G401.6 (cell line): ENCODE measurements around the gene CAMK1.
"Not testable (repeated sequence)": the region's sequence is repeated elsewhere in the genome, so short reads cannot be mapped to it uniquely, and the experiment has no call there.

ENCODE experiments used
- FAIRE-seq: peaks from 2 replicates; lab custom pipeline; 2012; peaks lifted over from hg19 to GRCh38; lab: Jason Lieb, UNC

CAMK1 gene

DNA sequence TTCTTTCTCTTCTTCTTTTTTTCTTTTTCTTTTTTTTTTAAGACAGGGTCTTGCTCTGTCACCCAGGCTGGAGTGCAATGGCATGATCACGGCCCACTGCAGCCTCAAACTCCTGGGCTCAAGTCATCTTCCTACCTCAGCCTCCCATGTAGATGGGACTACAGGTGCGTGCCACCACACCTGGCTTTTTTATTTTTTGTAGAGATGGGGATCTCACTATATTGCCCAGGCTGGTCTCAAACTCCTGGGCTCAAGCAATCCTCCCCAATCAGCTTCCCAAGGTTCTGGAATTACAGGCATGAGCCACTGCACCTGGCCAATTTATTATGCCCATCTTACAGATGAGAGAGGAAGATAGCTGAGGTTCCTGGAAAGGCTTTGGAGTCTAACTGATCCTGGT is 1.3 kb upstream of the CAMK1 start:
- not testable (repeated sequence) for FAIRE-seq

DNA sequence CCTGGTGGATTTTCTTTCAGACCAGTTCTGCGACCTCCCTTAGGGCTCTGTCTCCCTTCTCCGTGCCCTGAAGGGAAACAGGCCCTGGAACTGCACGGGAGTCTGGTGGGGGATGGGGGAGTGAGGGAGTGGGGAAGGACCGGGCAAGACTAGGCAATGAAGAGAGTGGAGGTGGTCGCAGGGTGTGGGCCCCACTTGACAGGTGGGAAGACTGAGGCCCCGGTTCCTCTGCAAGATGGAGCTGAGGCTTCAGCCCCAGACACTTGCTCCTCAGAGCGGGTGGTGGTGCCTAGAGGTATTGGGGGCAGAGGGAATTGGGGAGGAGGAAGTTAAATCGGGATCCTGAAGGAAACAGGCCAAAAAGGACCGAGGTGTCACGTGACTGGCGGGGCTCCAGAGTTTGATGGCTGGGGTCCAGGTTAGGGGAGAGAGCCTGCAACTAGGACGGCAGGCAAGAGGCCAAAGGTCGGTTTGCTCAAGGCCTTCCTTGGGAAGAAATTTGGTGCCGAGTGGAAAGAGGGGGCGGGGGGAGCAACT is 597 bp upstream of the CAMK1 start:
- FAIRE-seq: no peak

DNA sequence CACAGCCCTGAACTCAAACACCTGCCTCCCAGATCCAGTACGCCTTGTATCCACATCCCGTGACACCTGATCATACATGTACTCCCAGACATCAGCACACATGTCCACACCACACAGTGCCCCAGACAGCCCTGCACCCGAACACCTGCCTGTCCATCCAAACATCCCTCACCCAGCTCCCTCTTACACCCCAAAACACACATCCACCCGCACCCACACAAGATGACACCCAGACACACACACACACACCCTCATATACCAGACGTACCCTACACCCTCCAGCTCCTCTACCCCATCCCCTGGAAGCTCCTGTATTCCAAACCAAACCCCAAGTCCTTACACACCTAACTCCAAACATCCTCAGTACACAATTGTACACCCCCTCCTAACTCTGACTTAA is 735 bp downstream of the CAMK1 start:
- no peak for FAIRE-seq

DNA sequence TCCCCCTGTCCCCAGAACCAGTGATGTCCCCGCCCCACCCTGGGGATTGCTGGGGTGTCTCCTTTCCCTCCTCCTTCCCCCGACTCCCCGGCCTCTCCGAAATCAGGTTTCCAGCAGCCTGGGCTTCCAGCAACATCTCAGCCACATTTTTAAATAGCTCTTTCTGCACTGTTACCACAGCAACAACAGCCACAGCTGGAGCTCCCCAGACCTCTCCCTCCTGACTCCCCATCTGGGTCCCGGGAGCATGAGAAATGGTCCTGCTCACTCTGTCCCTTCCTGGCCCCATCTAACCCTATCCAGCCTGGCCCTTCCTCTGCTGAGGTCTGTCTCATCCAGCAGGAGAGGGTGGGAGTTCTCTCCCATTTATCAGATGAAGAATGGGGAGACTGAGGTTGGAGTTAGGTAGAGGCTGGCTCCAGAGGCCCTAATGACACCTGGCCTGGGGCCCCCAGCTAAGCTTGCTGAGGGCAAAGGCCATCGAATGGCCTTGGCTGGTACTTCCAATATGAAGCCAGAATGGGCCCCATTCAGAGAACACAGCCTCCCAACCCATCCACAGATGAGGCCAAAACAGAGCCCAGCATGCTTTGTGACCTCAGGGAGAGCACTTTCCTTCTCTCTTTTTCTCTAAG is 1.5 kb downstream of the CAMK1 start:
- no peak for FAIRE-seq

DNA sequence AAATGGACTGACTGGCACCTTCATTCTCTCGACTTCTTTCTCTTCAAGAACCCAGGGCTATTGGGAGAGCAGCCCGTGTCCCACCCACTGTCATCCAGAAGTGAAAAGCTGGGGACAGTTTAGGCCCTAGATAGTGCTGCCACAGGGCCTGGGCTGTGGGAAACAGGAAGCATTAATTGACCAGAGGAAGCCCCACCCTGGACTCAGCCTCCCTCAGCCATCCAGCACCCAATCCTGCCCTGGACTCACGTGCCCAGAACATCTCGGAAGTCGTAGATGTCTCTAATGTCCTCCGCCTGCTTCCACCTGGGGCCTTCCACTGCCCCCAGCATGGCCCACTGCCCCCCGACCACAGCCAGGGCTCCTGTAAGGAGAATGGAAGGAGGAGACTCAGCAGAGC is 2.3 kb downstream of the CAMK1 start:
- FAIRE-seq: no peak

DNA sequence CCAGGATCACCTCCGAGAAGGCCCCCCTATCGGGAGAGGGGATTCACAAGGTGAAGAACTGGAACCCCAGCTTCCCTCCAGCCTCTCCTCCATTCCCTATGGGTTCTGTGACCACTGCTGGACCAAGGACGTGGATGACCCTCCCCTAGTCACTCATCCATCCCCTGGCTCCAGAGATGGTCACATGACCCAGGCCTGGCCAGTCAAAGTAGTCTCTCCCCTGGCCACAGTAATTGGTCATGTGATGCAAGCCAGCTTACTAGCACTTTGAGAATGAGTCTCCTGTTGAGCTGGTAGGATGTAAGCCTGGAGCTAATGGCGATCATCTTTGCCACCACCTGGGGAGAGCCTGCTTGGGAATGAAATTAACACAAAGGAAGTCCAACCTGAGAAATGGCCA is 3.9 kb downstream of the CAMK1 start:
- FAIRE-seq: no peak

DNA sequence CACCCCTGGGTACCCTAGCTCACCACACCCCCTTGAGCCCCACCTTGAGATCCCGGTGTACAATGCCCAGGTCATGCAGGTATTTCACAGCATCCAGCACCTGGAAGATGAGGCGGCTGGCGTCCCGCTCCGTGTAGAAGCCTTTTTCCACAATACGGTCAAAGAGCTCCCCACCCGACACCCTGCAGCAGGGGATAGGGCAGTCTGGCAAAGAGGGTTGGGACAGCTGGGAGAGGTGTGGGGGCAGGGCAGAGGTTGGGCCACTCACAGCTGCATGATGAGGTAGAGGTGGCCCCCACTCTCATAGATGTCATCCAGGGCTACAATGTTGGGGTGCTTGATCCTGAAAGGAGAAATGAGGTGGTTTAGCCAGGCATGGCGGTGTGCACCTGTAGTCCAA is 6.9 kb downstream of the CAMK1 start:
- FAIRE-seq: no peak

DNA sequence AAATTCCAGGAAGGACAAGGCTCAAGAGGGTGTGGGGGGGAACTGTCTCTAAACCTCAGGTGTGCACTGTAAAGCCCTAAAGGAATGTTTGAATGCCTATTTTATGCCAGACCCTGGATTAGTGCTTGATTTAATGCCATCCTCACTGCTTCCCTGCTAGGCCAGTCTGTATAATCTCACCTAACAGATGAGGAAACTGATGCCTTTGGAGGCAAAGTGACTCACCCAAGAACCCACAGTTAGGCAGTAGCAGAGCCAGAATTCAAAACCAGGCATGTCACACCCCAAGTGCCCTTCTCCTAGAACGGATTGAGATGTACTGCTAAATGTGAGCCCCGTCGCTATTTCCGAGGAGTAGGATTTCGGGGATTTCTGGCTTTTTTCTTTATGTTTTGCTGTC is 7.8 kb downstream of the CAMK1 start:
- FAIRE-seq: no peak

DNA sequence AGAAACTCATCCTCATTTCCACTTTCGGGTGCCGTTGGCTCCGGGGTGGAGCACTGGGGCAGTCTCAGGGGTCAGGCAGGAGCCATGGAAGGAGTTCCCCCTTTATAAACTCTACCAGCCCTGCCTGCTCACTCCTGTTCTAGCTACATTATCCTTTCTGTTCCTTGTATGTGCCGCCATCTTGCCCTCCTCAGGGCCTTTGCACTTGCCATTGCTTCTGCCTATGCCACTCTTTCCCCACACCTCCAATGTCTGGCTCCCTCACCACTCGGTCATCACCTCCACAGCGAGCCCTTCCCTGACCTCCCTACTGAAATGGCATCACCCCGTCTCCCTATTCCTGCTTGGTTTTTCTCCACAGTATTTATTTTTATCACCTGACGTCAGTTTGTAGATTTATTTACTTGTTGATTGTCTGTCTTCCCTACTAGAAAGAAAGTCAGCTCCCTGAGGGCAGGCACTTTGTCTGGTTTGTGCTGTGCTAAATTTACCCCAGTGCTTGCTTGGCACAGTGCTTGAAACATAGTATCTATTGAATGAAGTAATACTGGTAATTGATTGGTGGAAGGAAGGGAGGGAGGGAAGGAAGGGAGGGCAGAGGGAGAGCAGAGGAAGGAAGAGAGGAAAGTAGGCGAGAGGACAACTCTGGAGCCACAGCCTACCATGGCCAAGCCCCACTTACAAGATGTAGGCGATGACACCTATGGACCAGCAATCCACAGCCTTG is 8.8 kb downstream of the CAMK1 start:
- FAIRE-seq: no peak

DNA sequence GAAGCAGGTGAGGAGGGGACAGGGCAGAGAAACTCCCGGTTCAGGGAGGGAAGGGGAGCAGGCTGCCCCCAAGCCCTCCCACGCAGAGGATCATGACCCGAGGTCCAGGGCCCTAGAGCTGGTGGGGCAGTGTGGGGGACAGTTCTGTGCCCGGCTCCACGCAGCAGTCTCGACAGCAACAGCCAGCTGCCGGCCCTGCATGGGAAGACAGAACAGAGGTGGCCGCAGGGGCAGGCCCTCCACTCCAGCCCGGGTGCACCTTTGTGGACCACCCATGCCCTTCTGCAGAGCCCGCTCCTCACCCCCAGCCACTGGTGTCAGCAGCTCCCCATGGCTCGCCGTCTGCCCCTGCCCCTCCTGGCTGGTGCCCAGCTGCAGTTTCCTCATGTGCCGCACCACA is 12.3 kb downstream of the CAMK1 start:
- no peak for FAIRE-seq

DNA sequence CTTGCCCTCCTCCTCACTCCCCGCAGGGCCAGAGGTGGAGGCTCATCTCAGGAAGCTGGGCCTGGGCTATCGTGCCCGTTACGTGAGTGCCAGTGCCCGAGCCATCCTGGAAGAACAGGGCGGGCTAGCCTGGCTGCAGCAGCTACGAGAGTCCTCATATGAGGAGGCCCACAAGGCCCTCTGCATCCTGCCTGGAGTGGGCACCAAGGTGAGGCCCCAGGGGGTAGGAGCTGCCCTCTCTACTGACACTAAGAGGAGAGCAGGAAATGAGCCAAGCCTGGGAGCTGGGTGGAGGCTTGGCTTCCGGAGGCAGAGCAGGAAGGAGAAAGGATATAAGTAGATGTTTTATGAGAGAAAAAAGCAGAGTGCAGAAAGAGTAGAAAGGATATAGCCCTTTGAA is 15.1 kb downstream of the CAMK1 start:
- FAIRE-seq: no peak

DNA sequence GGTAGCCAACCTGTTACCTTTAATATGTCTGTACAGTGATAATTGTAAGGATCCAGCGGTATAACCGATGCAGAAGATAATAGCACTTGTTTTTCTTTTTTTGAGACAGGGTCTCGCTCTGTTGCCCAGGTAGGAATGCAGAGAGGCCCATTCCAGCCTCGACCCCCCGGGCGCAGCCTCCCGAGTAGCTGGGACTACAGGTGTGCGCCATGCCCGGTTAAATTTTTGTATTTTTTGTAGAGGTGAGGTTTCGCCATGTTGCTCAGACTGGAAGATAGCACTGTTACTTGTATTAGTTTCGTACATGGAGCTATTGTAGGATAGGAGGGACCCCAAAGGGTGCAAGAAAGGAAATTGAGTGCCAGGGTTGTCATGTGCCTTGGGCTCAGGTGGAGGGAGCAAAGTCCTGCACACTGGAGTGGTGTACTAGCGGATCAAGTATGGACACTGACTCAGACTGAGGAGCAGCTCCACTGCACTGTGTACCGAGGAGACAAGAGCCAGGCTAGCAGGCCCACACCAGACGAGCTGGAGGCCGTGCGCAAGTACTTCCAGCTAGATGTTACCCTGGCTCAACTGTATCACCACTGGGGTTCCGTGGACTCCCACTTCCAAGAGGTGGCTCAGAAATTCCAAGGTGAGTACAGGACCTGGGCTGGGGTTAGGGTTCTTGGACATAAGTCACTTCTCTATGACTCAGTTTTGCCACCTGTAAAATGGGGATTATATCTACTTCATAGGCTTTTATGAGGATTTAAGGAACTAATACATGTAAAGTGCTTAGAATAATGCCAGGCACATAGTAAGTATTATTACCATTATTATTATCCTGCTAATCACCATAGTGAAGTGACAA is 19.0 kb downstream of the CAMK1 start:
- FAIRE-seq: no peak

DNA sequence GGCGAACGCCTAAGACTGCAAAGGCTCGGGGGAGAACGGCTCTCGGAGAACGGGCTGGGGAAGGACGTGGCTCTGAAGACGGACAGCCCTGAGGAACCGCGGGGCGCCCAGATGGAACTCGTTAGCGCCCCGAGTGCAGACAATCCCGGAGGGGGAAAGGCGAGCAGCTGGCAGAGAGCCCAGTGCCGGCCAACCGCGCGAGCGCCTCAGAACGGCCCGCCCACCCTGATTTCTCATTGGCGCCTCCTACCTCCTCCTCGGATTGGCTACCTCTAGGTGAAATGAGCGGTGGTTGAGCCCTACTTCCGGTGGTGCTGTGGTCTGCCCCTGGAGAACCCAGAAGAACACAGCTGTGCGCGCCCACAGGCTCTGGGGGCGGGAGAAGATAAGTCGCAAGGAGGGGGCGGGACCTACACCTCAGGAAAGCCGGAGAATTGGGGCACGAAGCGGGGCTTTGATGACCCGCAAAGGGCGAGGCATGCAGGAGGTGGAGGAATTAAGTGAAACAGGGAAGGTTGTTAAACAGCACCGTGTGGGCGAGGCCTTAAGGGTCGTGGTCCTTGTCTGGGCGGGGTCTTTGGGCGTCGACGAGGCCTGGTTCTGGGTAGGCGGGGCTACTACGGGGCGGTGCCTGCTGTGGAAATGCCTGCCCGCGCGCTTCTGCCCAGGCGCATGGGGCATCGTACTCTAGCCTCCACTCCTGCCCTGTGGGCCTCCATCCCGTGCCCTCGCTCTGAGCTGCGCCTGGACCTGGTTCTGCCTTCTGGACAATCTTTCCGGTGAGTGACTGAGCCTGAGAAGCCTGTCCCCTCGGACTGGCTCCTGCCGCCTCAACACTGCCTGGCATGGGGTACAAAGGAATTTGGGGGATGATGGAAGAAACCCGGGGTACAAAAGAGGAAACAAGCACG is 19.8 kb downstream of the CAMK1 start, which contains the start of gene OGG1:
Gene OGG1 (plus strand): TSS at position 308 of the 911 bp plus-strand sequence. CDS start 335 bp downstream, at position 643.
- peak; percentile 87 for FAIRE-seq

DNA sequence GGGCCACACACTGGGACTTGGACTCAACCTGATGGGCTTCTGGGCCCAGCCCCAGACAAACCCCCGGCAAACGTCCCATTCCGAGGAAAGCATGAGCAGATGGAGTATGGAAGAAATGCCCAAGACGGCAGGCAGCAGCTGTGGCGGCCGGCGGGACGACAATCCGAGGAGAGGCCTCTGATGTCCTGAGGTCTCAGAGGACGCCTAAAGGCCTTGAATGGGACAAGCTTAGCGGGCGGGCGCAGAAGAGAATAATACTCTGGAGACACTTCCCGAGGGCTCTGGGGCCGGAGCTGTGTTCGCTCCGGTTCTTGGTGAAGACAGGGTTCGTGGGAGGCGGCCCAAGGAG is 20.5 kb downstream of the CAMK1 start:
- FAIRE-seq: no peak

DNA sequence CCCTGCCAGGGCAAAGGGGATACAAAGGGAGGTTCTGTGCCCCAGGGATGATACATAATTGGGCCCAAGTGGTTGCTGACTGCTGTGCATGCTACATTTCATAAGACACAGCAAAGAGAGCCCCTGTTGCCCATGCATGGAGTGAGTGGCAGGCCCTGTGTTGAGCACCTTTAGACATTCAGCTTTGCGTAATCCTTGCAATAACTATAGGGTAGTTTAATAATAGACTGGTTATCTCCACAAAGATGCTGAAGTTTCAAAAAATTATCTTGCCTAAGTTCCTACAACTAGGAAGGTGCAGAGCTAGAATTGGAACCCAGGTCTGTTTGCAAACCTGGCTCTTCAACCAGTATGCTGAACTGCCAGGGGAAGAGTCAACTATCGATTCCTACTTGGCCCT is 21.7 kb downstream of the CAMK1 start:
- no peak for FAIRE-seq

DNA sequence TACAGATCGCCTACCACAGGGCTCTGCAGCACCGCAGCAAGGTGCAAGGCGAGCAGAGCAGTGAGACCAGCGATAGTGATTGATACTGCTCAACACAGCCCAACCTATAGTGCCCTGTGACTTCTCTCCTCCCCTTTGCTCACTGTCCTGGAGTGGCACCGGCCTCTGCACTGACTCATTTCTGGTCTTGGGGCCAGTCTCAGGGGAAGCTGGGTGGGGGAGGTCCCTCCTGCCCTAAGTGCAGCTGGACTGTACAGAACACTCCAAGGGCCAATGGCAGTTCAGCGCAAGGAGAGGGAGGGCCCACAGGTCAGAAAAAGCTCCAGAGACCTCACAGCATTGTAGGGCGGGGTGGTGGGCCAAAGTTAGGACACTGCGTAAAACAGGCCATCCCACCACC is 22.5 kb downstream of the CAMK1 start:
- no peak for FAIRE-seq

DNA sequence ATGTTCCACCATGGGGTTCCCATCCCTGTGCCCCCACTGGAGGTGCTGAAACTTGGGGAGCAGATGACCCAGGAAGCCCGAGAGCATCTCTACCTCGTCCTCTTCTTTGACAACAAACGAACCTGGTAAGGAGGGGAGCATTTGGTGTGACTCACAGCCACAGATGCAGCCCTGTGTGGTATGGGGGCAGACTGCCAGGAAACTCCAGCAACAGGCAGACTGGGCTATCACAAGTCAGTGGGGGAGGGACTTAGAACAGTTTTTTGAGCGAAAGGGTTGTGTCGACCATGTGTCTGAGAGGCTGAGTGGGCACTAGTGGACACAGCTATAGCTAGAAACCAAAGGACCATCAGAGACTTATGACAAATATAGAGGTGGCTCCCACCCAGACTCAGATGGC is 23.4 kb downstream of the CAMK1 start:
- FAIRE-seq: no peak

DNA sequence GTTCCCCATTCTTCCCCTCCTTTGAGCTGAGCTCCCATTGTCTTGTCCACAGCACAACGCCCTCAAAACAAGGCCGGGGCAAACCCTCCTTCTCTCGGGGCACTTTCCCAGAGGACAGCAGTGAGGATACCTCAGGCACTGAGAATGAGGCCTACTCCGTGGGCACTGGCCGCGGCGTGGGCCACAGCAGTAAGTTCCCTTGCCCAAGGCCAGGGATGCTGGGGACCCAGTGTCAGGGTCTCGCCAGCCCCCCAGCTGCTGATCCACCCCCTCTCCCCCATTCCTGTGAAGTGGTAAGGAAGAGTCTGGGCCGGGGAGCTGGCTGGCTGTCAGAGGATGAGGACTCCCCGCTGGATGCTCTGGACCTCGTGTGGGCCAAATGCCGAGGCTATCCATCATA is 24.2 kb downstream of the CAMK1 start:
- no peak for FAIRE-seq

DNA sequence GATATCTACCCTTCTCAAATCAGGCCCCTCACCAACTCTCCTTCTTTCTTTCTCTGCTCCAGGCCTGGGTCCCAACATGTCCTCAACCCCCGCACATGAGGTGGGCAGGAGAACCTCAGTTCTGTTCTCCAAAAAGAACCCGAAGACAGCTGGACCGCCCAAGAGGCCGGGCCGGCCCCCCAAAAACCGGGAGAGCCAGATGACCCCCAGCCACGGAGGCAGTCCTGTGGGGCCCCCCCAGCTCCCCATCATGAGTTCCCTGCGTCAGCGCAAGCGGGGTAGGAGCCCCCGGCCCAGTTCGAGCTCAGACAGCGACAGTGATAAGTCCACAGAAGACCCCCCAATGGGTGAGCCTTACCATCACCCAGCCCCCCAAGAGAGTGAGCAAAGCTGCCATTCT is 25.6 kb downstream of the CAMK1 start:
- no peak for FAIRE-seq

DNA sequence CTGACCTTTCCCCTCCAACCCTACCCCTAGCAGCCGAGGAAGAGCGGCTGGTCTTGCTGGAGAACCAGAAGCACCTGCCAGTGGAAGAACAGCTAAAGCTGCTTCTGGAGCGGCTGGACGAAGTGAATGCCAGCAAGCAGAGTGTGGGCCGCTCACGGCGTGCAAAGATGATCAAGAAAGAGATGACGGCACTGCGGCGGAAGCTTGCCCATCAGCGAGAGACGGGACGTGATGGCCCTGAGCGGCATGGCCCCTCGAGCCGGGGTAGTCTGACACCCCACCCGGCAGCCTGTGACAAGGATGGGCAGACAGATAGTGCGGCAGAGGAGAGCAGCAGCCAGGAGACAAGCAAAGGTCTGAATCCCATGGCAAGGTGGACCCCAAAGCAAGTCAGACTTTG is 26.2 kb downstream of the CAMK1 start:
- no peak for FAIRE-seq

DNA sequence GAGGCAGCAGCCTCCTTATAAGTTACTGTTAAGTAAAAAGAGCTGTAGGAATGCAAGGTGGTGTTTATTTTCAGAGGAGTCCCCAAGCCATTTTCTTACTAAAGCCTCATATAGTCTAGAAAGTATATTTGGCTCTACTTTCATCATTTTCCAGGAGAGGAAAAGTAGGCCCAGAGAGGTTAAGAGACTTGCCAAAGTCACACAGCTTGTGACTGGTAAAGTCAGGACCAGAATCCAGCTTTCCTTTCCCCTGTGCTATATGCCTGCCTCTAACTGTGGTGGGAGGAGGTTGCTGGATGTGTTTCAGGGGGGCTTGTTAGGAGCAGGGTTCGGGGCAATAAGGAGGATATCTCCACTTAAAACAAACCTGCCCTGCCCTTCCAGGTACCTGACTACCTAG is 27.2 kb downstream of the CAMK1 start:
- no peak for FAIRE-seq

DNA sequence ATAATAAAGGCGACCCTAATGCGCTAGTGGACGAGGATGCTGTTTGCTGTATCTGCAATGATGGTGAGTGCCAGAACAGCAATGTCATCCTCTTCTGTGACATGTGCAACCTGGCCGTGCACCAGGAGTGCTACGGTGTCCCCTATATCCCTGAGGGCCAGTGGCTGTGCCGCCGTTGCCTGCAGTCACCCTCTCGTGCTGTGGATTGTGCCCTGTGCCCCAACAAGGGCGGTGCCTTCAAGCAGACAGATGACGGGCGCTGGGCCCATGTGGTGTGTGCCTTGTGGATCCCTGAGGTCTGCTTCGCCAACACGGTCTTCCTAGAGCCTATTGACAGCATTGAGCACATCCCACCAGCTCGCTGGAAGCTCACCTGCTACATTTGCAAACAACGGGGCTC is 30.6 kb downstream of the CAMK1 start:
- FAIRE-seq: no peak
